Kidney epithelial cell (primary cell): ENCODE data around the gene PPP2R2C. TPM values are rescaled to one million over a fixed set of nuclear protein-coding genes. Genes with fewer than 3 reads are reported as not detected.

ENCODE experiments used
- DNase-seq: peaks from one replicate; pipeline ENCODE4 v3.0.0-alpha.2; 2010; ENCODE audit warnings: low read depth
- H3K27me3 ChIP-seq: 2 replicates; pipeline ENCODE4 v1.6.0; 2011; ENCODE audit warnings: low read length; ENCODE audit not compliant: control insufficient read depth, insufficient read depth
- H3K36me3 ChIP-seq: 2 replicates; pipeline ENCODE4 v1.5.1; 2011; ENCODE audit warnings: low read length; ENCODE audit not compliant: control insufficient read depth, insufficient read depth
- H3K4me3 ChIP-seq: 2 replicates; pipeline ENCODE4 v1.5.1; 2011; ENCODE audit warnings: low read depth, mild to moderate bottlenecking, control low read depth, low read length
- total RNA-seq: library from RNA; depleted of rRNA; stranded (reverse); fragments of >200 nt; gene quantifications from 2 replicates; pipeline ENCODE4 v1.2.3, GENCODE V29; 2015
- TF ChIP-seq, protein P1 (sequence below): IDR thresholded peaks from 2 replicates; pipeline ENCODE4 v1.5.1; 2011; ENCODE audit warnings: mild to moderate bottlenecking, moderate library complexity, low read length, control low read depth, inconsistent platforms; ENCODE audit not compliant: insufficient read depth, poor library complexity, severe bottlenecking

Gene PPP2R2C
- total RNA-seq, 1 donor from 2014 or later = not detected

DNA sequence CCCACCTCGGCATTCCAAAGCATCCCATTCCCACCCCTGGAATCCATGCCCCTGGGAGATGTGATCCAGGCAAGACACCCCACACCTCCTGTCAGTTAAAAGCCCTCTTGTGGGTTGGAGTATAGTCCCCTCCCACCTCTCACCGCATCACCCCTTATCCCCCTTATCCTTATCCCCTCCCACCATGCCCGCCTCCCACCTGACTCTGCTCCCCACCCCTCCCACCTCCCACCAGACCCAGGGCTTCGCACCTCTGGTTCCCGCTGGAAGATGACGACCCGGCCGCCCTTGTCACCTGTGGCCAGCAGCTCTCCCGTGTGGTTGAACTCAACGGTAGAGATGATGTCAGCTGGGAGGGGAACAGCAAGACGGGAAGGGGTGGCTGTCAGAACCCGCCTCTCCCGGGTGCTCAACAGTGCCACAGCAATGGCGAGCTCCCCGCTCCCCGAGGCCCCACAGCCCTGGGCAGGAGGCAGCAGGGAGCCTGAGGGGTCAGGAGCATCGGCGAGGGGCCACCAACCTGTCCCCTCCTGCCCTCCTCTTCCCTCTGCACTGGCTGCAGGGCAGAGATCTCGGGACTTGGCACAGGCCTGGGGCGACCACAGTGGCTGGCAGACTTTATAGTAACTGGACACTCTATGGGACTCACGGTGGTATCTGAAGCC is 91.5 kb downstream of the PPP2R2C start:
- DNase-seq = no peak
- no peaks in the 10 kb centered on the region for H3K36me3 ChIP-seq

DNA sequence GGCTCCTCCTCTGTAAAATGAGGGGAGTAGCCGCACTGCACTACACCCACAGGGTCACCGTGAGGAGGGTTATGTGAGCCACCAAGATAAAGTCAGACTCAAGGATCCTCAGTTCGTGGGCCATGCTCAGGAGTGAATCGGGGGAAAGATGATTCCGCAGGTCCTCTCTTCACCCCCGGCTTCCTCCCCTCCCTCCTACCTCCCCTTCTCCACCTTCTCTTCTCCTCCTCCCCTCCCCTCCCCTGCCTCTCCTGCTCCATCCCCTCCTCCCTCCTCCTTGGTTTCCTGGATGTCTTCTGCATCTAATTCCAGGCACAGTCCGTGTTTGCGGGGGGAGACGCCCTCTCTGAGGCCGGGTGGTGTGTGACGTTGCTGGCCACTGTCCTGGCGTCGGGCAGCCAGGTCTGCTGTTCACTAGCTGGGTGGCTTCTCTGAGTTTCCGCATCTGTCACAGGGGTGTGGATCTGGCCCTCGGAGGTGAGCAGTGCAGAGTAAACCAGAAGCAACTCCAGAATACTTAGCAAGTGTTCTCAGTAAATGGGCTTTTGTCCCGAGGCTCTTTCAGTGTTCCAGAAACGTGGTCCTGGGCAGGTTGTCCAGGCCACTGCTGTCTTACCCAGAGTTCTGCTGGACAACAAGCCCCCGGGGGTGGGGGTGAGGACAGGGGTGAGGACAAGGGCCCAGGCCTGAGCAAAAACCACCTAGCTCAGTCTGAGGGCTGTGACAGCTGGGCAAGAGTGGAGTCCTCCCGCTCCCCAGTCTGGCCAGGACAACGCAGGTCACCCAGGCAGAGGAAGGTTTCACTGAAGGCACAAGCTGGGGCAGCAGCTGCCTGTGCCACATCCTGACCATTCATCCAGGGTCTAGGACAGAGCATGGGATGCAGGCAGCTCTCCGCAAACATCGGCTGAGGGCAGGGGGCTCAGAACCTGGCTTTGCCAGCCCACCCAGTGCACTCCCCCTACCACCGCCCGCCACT is 92.4 kb downstream of the PPP2R2C start:
- TF ChIP-seq, protein P1, sequence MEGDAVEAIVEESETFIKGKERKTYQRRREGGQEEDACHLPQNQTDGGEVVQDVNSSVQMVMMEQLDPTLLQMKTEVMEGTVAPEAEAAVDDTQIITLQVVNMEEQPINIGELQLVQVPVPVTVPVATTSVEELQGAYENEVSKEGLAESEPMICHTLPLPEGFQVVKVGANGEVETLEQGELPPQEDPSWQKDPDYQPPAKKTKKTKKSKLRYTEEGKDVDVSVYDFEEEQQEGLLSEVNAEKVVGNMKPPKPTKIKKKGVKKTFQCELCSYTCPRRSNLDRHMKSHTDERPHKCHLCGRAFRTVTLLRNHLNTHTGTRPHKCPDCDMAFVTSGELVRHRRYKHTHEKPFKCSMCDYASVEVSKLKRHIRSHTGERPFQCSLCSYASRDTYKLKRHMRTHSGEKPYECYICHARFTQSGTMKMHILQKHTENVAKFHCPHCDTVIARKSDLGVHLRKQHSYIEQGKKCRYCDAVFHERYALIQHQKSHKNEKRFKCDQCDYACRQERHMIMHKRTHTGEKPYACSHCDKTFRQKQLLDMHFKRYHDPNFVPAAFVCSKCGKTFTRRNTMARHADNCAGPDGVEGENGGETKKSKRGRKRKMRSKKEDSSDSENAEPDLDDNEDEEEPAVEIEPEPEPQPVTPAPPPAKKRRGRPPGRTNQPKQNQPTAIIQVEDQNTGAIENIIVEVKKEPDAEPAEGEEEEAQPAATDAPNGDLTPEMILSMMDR = no peak
- peaks cover 19% of the 10 kb centered on the region for H3K27me3 ChIP-seq
- no peak overlapping the region for H3K4me3 ChIP-seq
- DNase-seq = no peak
- no peaks in the 10 kb centered on the region for H3K36me3 ChIP-seq

More for the DNA sequence above, 91.5 kb downstream of the PPP2R2C start:
- Histone ChIP-seq H3K4me3 (no peak overlapping the region), H3K27me3 (peaks cover 19% of the 10 kb centered on the region)
- TF ChIP-seq, protein P1 = no peak

DNA sequence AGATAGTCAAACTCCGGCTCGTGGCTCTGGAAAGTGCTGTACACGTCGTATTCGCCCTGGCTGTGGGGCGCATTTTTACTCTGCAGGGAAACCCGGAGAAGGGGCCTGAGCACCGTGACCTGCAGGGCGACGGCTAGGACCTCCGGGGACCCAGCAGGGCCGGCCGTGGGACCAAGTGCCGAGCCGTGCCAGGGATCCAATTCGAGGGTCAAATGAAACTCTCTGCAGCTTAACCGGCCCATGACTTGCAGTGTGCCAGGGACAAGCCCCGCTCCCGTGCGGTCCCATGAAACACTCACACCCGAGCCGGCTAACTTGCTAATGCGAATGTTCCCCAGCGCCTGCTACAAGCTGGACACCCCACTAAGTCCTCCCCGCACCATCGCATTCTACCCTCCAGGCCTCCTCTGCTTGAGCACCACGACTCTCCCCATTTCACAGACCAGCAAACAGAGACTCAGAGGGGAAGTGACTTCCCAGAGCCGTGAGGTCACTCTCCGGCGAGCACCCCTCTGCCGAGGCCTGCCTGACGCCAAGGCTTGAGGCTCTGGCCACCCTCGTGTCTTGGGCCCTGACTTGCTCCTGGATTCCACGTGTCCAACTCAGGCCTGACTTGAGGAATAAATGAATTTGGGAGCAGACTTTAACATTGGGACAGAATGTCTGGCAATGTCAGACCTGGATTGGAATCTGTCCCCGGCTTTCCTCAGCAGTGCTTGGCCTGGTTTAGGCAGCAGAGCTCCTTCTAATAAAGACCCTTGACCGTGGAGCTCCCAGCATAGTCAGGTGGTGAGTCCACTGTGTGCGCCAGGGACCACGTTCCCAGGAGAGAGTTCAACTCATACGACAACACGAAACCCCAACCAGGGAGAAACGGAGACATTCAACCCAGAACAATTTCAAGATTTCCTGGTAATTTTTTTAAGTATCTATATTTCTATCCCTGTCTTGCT is 93.6 kb downstream of the PPP2R2C start:
- DNase-seq = no peak
- TF ChIP-seq, protein P1 = no peak

DNA sequence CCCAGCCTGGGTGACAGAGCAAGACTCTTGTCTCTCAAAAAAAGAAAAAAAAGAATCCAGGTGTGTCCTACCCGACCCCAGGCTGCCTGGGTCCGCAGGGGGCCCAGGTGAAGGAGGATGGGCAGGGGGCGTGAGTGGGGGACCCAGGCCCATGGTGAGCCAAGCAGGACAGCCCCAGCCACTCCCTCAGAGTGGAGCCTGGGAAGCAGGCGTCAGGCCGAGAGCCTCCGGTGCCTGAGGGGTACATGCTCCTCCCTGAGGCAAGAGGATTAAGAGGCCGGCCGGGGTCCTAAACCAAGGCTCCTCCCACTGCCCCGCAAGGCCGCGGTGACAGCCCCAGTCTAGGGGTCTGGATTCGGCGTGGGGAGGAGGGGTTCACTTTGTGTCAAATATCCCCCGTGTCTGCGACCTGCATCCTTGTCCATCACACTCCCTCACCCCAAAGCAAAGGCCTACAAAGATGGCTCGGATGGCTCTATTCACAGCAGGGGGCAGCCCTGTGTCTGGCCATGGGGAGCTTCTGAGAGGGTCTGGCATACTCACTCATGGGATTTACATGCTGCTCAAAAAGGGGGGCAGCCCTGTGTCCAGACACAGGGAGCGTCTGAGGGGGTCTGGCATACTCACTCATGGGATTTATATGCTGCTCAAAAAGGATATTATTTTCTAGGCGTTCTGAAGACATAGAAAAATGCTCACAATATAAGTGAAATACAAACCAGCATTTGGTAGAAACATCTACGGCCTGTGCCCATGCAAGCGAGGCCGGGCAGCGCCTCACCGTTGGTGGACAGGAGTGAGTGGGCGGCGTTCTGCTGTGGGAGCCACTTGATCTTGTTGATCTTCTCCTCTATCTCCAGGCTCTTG is 94.6 kb downstream of the PPP2R2C start:
- TF ChIP-seq, protein P1 = no peak
- DNase-seq = no peak
- Histone ChIP-seq H3K27me3 (peaks cover 19% of the 10 kb centered on the region), H3K4me3 (no peak overlapping the region), H3K36me3 (no peaks in the 10 kb centered on the region)

More for the DNA sequence above, 93.6 kb downstream of the PPP2R2C start:
- H3K4me3 ChIP-seq = no peak overlapping the region
- H3K36me3 ChIP-seq = no peaks in the 10 kb centered on the region
- peaks cover 19% of the 10 kb centered on the region for H3K27me3 ChIP-seq

DNA sequence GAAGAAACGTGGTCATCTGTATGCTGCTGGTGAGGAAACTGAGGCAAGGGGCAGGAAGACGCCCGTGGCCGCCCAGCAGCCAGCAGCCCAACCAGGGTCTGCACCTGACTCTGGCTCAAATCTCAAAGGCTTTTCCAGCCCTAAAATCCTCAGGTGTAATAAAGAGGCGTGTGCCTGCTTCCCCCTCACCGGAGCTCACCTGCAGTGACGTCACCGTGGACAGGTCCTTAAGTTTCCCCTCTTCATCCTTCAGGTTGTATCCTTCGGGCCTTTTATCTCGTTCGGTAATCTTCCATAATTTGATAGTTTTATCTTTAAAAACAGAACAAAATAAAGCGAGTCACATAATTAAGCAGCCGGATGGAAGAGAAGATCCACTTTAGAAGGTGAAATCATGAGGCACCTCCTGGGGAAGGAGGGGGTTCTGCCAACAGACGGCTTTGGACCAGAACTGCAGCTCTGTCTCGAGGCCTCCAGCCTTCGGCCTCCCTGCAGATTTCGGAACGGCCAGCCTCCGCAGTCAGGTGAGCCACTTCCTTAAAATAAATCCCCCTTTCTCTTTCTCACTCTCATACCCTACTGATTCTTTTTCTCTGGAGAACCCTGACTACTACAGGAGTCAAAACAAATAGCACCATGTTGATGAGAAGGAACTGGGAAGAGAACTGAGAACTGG is 96.7 kb downstream of the PPP2R2C start:
- Histone ChIP-seq H3K27me3 (peaks cover 14% of the 10 kb centered on the region), H3K36me3 (no peaks in the 10 kb centered on the region), H3K4me3 (no peak overlapping the region)
- no peak for DNase-seq
- TF ChIP-seq, protein P1 = no peak
